HG03196 (cell line): Measurements from ENCODE around the gene ATG4D.
"Not testable (repeated sequence)": the region's sequence is repeated elsewhere in the genome, so short reads cannot be mapped to it uniquely, and the experiment has no call there.

Source experiments
- ATAC-seq: cut with Tn5 transposase; IDR thresholded peaks from one replicate; pipeline ENCODE4 v1.9.1; 2021; ENCODE audit not compliant: unreplicated experiment

The ATG4D gene

GRCh38 chr19:10573793-10574192, 30.1 kb downstream of the ATG4D start:
- not testable (repeated sequence) for ATAC-seq

GRCh38 chr19:10574462-10574861, 30.8 kb downstream of the ATG4D start:
- no peak for ATAC-seq

GRCh38 chr19:10575011-10575716, 31.5 kb downstream of the ATG4D start:
- ATAC-seq: no peak

- no peak for ATAC-seq
Observed at GRCh38 chr19:10577951-10578350, 34.2 kb downstream of the ATG4D start.

- no peak for ATAC-seq
Observed at GRCh38 chr19:10580979-10581631, 37.4 kb downstream of the ATG4D start.

GRCh38 chr19:10582091-10582490, 38.4 kb downstream of the ATG4D start:
- ATAC-seq: no peak

- no peak for ATAC-seq
Observed at GRCh38 chr19:10583036-10583776, 39.5 kb downstream of the ATG4D start.

- ATAC-seq: no peak
Observed at GRCh38 chr19:10586396-10586795, 42.7 kb downstream of the ATG4D start.

- ATAC-seq: no peak
Observed at GRCh38 chr19:10587022-10587838, 43.5 kb downstream of the ATG4D start, which contains the start of gene AP1M2. Gene AP1M2 (minus strand): TSS chr19:10587312. CDS start chr19:10587231, 81 bp downstream.

GRCh38 chr19:10587839-10588150, 44.1 kb downstream of the ATG4D start:
- no peak for ATAC-seq

GRCh38 chr19:10593148-10593547, 49.4 kb downstream of the ATG4D start:
- no peak for ATAC-seq

GRCh38 chr19:10593820-10594637, 50.3 kb downstream of the ATG4D start:
- no peak for ATAC-seq

GRCh38 chr19:10600149-10600548, 56.4 kb downstream of the ATG4D start:
- ATAC-seq: no peak

GRCh38 chr19:10601999-10602329, 58.3 kb downstream of the ATG4D start:
- no peak for ATAC-seq

GRCh38 chr19:10602330-10603083, 58.8 kb downstream of the ATG4D start:
- no peak for ATAC-seq
